Ureter (tissue), 1 donor: ENCODE results near the gene HSD17B4. TPM values are rescaled to one million over a fixed set of nuclear protein-coding genes. Genes with fewer than 3 reads are reported as not detected.
"Not testable (repeated sequence)": the region's sequence is repeated elsewhere in the genome, so short reads cannot be mapped to it uniquely, and the experiment has no call there.

Experiments used
- DNase-seq: peaks from one replicate; pipeline ENCODE4 v3.0.0-alpha.2; 2020; ENCODE audit warnings: low spot score
- total RNA-seq: library from RNA; stranded (reverse); gene quantifications from one replicate; pipeline ENCODE4 v1.2.4, GENCODE V29; 2023
- donor health status: DM: yes; HTN: yes; CAD: no.

Gene HSD17B4, protein sequence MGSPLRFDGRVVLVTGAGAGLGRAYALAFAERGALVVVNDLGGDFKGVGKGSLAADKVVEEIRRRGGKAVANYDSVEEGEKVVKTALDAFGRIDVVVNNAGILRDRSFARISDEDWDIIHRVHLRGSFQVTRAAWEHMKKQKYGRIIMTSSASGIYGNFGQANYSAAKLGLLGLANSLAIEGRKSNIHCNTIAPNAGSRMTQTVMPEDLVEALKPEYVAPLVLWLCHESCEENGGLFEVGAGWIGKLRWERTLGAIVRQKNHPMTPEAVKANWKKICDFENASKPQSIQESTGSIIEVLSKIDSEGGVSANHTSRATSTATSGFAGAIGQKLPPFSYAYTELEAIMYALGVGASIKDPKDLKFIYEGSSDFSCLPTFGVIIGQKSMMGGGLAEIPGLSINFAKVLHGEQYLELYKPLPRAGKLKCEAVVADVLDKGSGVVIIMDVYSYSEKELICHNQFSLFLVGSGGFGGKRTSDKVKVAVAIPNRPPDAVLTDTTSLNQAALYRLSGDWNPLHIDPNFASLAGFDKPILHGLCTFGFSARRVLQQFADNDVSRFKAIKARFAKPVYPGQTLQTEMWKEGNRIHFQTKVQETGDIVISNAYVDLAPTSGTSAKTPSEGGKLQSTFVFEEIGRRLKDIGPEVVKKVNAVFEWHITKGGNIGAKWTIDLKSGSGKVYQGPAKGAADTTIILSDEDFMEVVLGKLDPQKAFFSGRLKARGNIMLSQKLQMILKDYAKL
- 438 TPM for total RNA-seq

GRCh38 chr5:119452373-119453039 is at the start of gene HSD17B4:
TSS of gene HSD17B4 (plus strand) at chr5:119452497. CDS start at chr5:119452576, 79 bp downstream.
- peak; percentile 92 for DNase-seq

GRCh38 chr5:119402555-119402954 is 49.7 kb upstream of the HSD17B4 start:
- DNase-seq = no peak

- DNase-seq = no peak
Measured at GRCh38 chr5:119404033-119404432, 48.3 kb upstream of the HSD17B4 start.

DNA sequence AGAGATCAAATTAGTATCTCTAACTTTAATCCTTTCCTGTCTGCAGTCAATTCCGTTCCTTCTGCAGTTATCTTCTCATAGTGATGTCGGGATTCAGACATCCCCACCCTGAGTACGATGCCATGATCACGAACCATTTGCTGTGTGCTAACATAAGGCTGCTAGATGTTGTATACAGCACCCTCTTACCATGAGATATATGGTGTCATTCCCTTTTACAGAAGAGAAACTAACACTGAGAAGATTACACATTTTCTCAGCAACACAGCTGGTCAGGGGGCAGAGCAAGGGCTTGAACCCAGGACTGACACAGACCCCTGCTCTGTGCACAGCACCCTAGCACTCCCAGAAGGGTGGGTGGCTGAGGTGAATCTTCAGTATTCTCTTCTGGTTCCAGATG is 46.9 kb upstream of the HSD17B4 start:
- no peak for DNase-seq

GRCh38 chr5:119406551-119407110 is 45.7 kb upstream of the HSD17B4 start:
- no peak for DNase-seq

- DNase-seq = no peak
Measured at GRCh38 chr5:119409235-119409815, 43.0 kb upstream of the HSD17B4 start.

GRCh38 chr5:119410448-119411159 is 41.7 kb upstream of the HSD17B4 start:
- no peak for DNase-seq

DNA sequence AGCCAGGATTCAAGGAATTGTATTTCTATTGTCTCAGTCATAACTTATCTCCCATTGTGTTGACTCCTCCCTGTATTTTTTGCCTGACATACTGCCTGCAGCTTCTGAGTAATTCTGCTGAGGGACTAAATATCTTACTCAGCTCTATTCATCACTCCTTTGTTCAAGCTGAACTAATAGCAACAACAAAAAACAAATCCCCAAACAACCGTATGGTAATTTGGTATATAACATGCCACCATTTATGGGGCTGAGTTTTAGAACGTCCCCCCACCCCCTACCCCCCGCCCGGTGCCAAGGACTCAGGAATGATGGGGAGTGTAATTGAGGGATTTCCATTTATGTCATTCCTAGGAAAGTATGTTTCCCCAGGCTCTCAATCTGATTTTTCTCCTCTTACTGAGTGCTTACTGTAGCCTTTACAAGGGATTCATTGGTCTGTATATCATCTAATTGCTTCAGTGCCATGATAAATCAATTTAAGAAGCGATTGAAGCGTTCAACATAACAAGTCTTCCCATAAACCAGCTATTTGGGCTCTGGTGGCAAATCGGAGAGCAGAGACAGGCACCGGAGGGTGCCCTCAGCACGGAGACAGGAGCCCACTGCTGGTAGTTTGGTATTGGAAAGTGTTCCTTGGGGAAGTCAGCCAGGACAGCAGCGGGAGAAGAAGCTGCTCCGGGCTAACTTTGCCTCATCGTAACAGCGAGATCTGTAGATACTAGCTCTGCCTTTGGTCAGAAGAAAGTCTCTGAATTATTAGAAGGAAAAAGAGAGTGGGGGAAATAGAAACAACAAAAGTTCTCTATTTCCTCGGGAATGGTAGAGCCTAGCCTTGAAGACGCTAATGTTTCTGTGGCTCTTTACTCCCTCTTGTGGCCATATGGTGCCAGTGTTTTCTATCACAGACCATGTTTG is 40.7 kb upstream of the HSD17B4 start:
- peak; percentile 74 for DNase-seq

DNA sequence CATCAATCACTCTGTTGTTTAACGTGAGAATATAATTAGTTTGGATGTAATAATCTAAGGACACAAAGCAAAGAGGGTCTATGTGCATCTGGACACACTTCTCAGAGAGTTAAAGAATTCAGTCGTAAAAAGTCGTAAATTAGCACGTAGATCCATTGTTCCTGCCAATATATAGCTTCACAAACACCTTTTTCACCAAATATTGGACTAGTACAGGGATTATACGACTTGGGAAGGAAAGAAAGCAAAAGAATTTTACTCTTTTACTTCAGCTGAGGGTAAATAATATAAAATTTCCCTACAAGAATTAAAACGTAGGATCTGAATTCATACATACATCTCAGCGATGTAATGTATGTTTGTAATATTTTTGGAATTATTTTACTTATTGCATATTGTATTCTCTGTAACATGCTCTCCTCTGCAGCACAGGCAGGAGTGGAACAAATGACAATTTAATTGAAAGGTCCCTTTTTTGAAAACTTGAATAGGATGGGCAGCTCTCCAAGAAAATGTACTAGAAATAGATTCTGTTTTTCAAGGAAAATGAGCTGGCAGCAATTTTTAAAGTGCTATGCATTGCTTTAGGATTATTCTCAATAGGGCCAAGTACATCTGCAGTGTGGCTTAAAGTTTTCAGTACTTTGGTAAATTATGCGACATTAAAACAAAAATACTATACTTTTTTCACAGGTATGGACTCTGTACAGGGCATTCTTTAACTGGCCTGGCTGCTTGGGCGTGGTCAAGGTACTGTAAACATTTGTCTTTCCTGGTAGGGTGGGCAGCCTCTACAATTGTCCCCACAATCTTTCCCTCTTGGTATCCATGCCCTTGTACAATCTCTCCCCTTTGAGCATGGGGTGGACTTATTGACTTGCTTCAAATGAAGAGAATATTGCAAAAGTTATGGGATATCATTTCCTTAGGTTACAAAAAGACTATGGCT is 39.7 kb upstream of the HSD17B4 start:
- DNase-seq = no peak

DNA sequence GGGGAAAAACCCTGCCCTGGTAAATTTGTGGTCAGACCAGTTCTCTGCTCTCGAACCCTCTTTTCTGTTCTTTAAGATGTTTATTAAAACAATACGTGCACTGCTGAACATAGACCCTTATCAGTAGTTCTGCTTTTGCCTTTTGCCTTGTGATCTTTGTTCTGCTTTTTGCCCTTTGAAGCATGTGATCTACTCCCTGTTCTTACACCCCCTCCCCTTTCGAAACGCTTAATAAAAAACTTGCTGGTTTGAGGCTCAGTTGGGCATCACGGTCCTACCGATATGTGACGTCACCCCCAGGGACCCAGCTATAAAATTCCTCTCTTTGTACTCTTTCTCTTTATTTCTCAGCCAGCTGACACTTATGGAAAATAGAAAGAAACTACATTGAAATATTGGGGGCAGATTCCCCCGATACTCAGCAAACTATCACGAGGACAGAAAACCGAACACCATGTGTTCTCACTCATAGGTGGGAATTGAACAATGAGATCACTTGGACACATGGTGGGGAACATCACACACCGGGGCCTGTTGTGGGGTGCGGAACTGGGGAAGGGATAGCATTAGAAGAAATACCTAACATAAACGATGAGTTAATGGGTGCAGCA is 38.1 kb upstream of the HSD17B4 start:
- not testable (repeated sequence) for DNase-seq

DNA sequence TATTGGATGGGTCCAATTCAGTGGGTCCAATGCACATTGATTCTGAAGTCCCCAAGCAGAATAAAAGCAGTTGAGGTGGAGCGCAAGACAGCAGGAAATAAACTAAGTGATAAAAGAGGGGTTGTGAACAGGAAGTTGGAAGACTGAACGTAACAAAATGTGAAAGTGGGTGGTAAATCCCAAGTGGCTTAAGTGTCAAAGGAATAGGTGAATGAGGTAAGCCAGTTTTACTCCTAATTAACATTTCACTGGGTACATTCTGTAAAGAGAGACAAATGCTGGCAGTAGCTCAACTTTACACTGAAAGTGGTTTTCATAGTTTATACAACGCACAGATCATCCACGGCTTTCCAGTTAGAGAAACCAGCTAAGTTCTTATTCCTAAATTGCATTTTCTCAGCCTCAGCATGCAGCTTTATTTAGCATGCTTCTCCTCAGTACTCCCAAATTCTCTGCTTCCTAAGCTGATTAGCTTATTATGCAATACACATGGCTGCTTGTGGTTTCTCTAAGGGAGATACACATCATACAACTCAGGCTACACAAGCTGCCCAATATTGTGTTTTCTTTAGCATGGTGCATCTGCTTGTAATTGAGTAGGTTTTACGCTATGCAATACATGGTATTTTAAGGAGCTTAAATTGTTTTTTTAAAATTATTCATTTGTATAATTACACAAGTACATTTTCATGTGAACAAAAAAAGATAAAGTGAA is 34.2 kb upstream of the HSD17B4 start:
- no peak for DNase-seq

- no peak for DNase-seq
Measured at GRCh38 chr5:119418606-119419100, 33.6 kb upstream of the HSD17B4 start.

GRCh38 chr5:119420169-119420568 is 32.1 kb upstream of the HSD17B4 start:
- DNase-seq = peak; percentile 54

DNA sequence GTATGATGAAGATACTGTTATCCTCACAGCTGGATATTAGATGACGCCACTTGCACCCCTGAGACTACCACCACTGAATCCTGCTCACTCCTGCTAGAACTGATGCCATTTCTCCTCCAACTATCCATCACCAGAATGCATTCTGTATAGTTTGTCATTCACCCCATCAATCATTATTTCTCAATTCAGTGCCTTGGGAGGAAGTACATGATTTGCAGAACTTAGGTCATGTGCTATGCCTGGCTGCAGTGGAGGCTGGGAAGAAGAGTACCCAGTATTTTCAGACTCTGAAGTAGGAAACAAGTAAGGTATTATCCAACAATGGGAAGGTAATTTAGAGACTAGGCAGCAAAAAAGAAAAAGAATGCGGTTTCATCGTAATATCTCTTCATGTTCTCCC is 26.2 kb upstream of the HSD17B4 start:
- DNase-seq = no peak

DNA sequence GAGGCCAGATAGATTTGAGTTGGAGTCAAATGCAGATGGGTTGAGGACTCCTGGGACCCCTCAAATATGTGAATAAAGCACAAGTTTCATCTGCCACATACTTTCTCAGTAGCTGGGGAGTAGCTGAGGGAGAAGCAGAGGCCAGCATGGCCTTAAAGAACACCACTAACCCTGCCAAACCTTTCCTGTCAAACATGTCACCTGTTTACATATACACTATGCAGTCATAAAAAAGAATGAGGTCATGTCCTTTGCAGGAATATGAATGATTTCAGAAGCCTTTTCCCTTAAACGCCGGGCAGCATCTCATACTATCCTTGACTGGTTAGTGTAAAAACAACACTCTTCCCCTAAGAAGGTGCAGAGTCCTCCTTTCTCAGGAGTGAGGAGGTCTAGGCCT is 25.2 kb upstream of the HSD17B4 start:
- no peak for DNase-seq

- not testable (repeated sequence) for DNase-seq
Measured at GRCh38 chr5:119427596-119427995, 24.7 kb upstream of the HSD17B4 start.

GRCh38 chr5:119428166-119428565 is 24.1 kb upstream of the HSD17B4 start:
- DNase-seq = not testable (repeated sequence)

- DNase-seq = not testable (repeated sequence)
Measured at GRCh38 chr5:119428574-119428973, 23.7 kb upstream of the HSD17B4 start.
